Immature natural killer cell (primary cell): Measurements from ENCODE around the gene ADRA1B. TPM values are rescaled to one million over a fixed set of nuclear protein-coding genes. Genes with fewer than 3 reads are reported as not detected.
"Not testable (repeated sequence)": the region's sequence is repeated elsewhere in the genome, so short reads cannot be mapped to it uniquely, and the experiment has no call there.

Experiments used
- DNase-seq, 3 donors: peaks; one replicate each; pipeline ENCODE4 v3.0.0; 2022; ENCODE audit warnings: mixed read lengths in 1 of 3
- H3K27ac Mint-ChIP-seq, 6 donors: one replicate each; pipeline ENCODE4 v1.8.0; 2020; ENCODE audit warnings: mixed read lengths in 6 of 6, mild to moderate bottlenecking in 5 of 6, inconsistent platforms in 4 of 6, moderate library complexity in 3 of 6
- H3K27me3 Mint-ChIP-seq, 3 donors: one replicate each; pipeline ENCODE4 v1.8.0; 2020 to 2021; ENCODE audit warnings: low read depth in 3 of 3, mild to moderate bottlenecking in 3 of 3, mixed read lengths in 3 of 3, moderate library complexity in 3 of 3, inconsistent platforms in 1 of 3
- H3K36me3 Mint-ChIP-seq, 3 donors: one replicate each; pipeline ENCODE4 v1.8.0; 2020; ENCODE audit warnings: mixed read lengths in 3 of 3, inconsistent platforms in 2 of 3, mild to moderate bottlenecking in 2 of 3
- H3K4me1 Mint-ChIP-seq, 2 donors: one replicate each; pipeline ENCODE4 v1.8.0; 2020; ENCODE audit warnings: inconsistent platforms in 2 of 2, mild to moderate bottlenecking in 2 of 2, mixed read lengths in 2 of 2, moderate library complexity in 1 of 2
- H3K4me3 Mint-ChIP-seq, 5 donors: one replicate each; pipeline ENCODE4 v1.8.0; 2020; ENCODE audit warnings: mild to moderate bottlenecking in 5 of 5, mixed read lengths in 5 of 5, inconsistent platforms in 3 of 5, moderate library complexity in 3 of 5
- H3K9me3 Mint-ChIP-seq, 6 donors: one replicate each; pipeline ENCODE4 v1.8.0; 2020; ENCODE audit warnings: mild to moderate bottlenecking in 6 of 6, mixed read lengths in 6 of 6, inconsistent platforms in 4 of 6, moderate library complexity in 3 of 6
- polyA plus RNA-seq, 3 donors: library from polyadenylated mRNA; unstranded; fragments of 300-500 nt; fragmentation: Illumina TruSeq; gene quantifications; one replicate each; pipeline ENCODE4 v1.2.3, GENCODE V29; 2021

The ADRA1B gene
- polyA plus RNA-seq, 3 donors from 2014 or later, result not detected

DNA sequence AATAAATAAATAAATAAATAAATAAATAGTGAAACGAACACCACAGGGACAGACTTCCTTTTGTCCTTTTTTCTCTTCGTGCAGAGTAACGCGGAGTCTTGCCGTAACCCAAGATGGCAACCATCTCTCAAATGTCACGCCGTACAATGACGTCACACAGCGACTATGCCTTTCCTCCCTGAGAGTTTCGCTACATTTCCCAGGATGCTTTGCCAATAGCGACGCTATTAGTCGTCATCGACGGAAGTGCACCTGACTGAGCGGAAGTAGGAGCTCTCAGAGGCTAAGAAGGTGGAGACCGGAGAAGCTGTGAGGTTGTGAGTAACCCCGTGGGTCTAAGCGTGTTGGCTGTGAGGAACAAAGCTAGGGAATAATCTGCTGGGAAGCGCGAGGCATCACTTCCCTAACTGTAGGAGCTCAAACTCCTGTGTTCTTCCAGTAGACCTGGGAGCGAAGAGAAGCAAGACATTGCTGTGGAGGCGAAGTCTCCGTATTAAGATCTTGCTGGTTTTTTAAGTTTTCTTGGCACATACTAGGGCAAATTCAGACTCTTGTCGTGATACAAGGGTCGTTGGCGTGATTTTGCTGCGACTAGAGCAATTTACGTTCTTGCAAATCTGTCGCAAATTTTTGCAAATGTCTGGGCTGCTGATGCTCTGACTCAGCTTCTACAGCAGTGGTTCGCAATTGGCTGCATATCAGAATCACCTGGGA lies 92.8 kb downstream of the ADRA1B start, which contains the start of gene TTC1:
Gene TTC1 (plus strand): TSS at position 263 of the 714 bp plus-strand sequence. CDS start 1,390 bp downstream, outside the sequence.
- Mint-ChIP-seq H3K27me3 (peaks cover 0 to 5% (median 0%) of the 10 kb centered on the region in 3 donors), H3K27ac (peak within 1 kb of the TSS; percentile 94 to 99 (median 97)), H3K9me3 (no peaks in the 10 kb centered on the region), H3K4me1 (peaks cover 26 to 36% of the 10 kb centered on the region in 2 donors), H3K36me3 (peaks cover 0 to 15% (median 0%) of the 10 kb centered on the region in 3 donors), H3K4me3 (peak within 1 kb of the TSS; percentile 90 to 99 (median 95))
- DNase-seq, result peak; percentile 89 to 93 (median 92)

GRCh38 chr5:160009591-160009989 lies 93.3 kb downstream of the ADRA1B start:
- Mint-ChIP-seq H3K9me3 (no peaks in the 10 kb centered on the region), H3K4me1 (peaks cover 26 to 36% of the 10 kb centered on the region in 2 donors), H3K27me3 (peaks cover 0 to 5% (median 0%) of the 10 kb centered on the region in 3 donors), H3K36me3 (peaks cover 0 to 15% (median 0%) of the 10 kb centered on the region in 3 donors), H3K4me3 (peak overlapping the region; percentile 90 to 99 (median 95)), H3K27ac (peak overlapping the region; percentile 94 to 99 (median 97))
- DNase-seq, result no peak

DNA sequence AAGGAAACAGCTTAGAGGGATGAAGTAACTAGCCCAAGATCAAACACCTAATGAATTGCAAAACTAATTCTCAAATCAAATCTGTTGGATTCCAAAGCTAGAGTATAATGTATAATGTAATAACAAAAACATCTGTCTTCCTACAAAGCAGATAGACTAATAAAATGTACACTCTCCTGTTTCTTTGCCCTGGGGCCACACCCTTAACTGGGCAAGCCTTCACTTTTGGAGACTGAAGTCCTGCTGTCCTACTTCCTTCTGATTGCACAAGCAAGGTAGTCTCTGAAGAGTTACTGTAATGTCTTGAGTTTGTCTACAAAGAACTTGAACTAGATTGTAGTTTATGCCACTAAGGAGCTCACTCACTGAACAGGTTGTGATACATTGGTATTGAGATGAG lies 95.2 kb downstream of the ADRA1B start:
- peak overlapping the region in 1 of 5 donors; percentile 99 for H3K4me3 Mint-ChIP-seq
- H3K4me1 Mint-ChIP-seq, result peaks cover 29 to 36% of the 10 kb centered on the region in 2 donors
- H3K36me3 Mint-ChIP-seq, result peaks cover 0 to 15% (median 0%) of the 10 kb centered on the region in 3 donors
- H3K9me3 Mint-ChIP-seq, result no peaks in the 10 kb centered on the region
- no peak for DNase-seq
- peaks cover 0 to 5% (median 0%) of the 10 kb centered on the region in 3 donors for H3K27me3 Mint-ChIP-seq
- H3K27ac Mint-ChIP-seq, result peak overlapping the region in 5 of 6 donors; percentile 17 to 64 (median 49)

- Mint-ChIP-seq H3K36me3 (peaks cover 0 to 19% (median 0%) of the 10 kb centered on the region in 3 donors), H3K4me1 (peaks cover 25 to 36% of the 10 kb centered on the region in 2 donors)
- not testable (repeated sequence) for H3K27me3 Mint-ChIP-seq, H3K4me3 Mint-ChIP-seq, H3K9me3 Mint-ChIP-seq, DNase-seq, H3K27ac Mint-ChIP-seq
These were observed 97.9 kb downstream of the ADRA1B start for GRCh38 chr5:160014197-160014596.

DNA sequence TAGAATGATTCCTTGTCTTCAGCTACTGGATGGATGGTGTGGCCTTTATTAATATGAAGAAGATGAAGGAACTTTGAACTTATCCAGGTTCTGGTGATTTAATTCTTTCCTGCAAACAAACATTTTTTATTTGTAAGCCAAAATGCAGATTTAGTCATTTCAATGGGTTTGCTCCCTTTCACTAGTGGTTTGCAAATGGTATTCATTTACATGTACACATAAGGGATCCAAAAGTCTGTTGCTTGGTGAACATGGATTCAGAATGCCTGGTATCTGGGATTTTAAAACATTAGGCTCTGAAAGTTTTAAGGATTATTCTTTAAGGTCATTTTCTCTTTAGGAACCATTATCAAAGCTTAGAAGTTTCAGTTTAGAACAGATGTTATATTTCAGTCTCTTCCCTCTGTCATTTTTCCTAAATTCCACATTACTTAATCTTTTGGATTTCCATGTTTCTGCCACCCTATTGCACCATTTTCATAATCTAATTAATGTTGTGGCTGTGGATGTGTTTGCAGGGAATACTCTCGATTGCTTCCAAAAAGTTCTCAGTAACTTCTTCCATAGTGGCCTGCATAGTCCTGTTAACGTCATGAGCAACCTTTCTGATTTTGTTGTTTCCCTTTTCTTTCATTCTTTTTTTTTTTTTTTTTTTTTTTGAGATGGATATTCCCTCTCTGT lies 102.8 kb downstream of the ADRA1B start:
- Mint-ChIP-seq H3K4me3 (no peak overlapping the region), H3K9me3 (no peaks in the 10 kb centered on the region), H3K27me3 (peaks cover 0 to 1% (median 0%) of the 10 kb centered on the region in 3 donors), H3K36me3 (peaks cover 0 to 8% (median 5%) of the 10 kb centered on the region in 3 donors), H3K27ac (no peak overlapping the region), H3K4me1 (peaks cover 19 to 37% of the 10 kb centered on the region in 2 donors)
- no peak for DNase-seq

- peaks cover 0 to 8% (median 5%) of the 10 kb centered on the region in 3 donors for H3K36me3 Mint-ChIP-seq
- no peak for DNase-seq
- H3K4me1 Mint-ChIP-seq, result peaks cover 18 to 37% of the 10 kb centered on the region in 2 donors
- no peaks in the 10 kb centered on the region for H3K9me3 Mint-ChIP-seq
- peaks cover 0 to 1% (median 0%) of the 10 kb centered on the region in 3 donors for H3K27me3 Mint-ChIP-seq
- peak overlapping the region in 1 of 6 donors; percentile 76 for H3K27ac Mint-ChIP-seq
- no peak overlapping the region for H3K4me3 Mint-ChIP-seq
These were observed 104.0 kb downstream of the ADRA1B start for GRCh38 chr5:160020266-160020770.

DNA sequence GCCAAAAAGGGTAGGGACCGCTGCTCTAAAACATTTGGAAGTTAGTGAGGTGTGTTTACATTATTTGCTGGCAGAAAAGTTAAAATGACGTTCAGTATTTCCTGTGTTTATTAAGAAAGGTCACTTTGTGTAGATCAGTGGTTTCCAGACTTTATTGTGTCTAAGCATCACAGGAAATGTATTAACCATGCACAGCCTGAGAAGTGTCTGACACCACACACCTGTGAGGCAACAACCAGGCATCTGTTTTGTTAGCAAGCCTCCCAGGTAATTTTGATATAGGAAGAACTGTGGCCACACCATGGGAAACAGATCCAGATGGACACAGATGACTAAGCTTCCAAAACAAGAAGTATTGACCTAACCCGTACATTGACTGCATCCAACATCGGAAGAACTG lies 104.7 kb downstream of the ADRA1B start:
- Mint-ChIP-seq H3K9me3 (no peaks in the 10 kb centered on the region), H3K4me3 (no peak overlapping the region), H3K27ac (peak overlapping the region in 1 of 6 donors; percentile 55), H3K27me3 (peaks cover 0 to 1% (median 0%) of the 10 kb centered on the region in 3 donors), H3K36me3 (peaks cover 0 to 8% (median 5%) of the 10 kb centered on the region in 3 donors), H3K4me1 (peaks cover 19 to 42% of the 10 kb centered on the region in 2 donors)
- no peak for DNase-seq

- Mint-ChIP-seq H3K9me3 (no peaks in the 10 kb centered on the region), H3K27ac (peak overlapping the region in 5 of 6 donors; percentile 5 to 86 (median 50)), H3K27me3 (peaks cover 0 to 1% (median 0%) of the 10 kb centered on the region in 3 donors), H3K36me3 (peaks cover 0 to 8% (median 5%) of the 10 kb centered on the region in 3 donors), H3K4me1 (peaks cover 19 to 49% of the 10 kb centered on the region in 2 donors), H3K4me3 (no peak overlapping the region)
- peak; percentile 57 to 63 (median 59) for DNase-seq
These were observed 105.7 kb downstream of the ADRA1B start for GRCh38 chr5:160021831-160022446.

Other genes with a start within 250 kb of the ADRA1B start
- gene TTC1, start 92.7 kb downstream of the ADRA1B start, polyA plus RNA-seq, result 100 to 1,000 TPM in 2 of 3 donors, 10 to 100 TPM in 1; 90.2 to 129 (median 104) TPM
- gene PWWP2A, start 203.0 kb downstream of the ADRA1B start, polyA plus RNA-seq, result 10 to 100 TPM; 12.1 to 46.7 (median 20.6) TPM